ENCODE measurements around the gene MYH1. TPM values are rescaled to one million over a fixed set of nuclear protein-coding genes. Genes with fewer than 3 reads are reported as not detected.

The MYH1 gene
- total and polyA plus RNA-seq, 8 donors, result 0.05 to 0.20 TPM; not detected in 6

DNA sequence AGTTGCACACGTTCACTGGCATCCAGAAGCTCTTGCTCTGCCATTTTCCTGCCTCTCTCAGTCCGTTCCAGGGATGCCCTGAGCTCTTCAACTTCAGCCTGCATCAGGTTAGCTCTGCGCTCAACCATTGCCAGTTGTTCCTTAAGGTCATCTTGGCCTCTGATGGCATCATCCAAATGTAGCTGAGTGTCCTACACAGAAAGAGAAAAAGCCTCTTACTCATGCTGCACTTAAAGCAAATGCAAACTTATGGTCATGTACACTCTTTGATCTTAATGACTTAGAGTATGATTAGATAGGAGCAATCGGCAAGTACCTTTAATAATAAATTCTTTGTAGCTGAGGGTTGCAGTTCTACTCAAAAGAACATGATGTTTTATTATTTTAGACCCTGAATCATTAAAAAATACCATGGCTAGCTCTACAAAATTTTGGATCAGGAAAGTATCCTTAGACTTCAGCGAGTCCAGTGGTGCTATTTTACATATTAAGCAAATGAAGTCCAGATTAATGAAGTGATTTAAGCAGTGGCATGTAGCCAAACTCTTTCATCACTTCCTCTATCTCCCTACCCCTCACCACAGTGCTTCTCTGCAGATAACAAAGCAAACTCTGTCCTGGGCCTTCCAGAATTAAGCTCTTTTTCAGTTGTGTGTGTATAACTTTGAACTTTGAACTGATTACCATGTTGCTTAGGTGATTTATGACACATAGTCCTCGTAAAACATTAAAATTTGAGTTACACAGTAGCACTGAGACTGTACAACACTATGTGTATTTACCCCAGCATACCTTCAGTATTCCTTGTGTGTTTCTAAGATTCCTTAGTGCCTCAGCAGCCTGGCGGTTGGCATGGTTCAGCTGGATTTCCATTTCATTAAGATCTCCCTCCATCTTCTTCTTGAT lies 71.1 kb downstream of the MYH1 start:
- ATAC-seq, result no peak
- DNase-seq, result no peak
- H3K9me3 ChIP-seq, result no peaks in the 10 kb centered on the region
- no peak overlapping the region for H3K4me3 ChIP-seq
- intact Hi-C loops (cut with DNase I), result no loop called here
- no peak overlapping the region for H3K27ac ChIP-seq
- TF ChIP-seq, protein P1, sequence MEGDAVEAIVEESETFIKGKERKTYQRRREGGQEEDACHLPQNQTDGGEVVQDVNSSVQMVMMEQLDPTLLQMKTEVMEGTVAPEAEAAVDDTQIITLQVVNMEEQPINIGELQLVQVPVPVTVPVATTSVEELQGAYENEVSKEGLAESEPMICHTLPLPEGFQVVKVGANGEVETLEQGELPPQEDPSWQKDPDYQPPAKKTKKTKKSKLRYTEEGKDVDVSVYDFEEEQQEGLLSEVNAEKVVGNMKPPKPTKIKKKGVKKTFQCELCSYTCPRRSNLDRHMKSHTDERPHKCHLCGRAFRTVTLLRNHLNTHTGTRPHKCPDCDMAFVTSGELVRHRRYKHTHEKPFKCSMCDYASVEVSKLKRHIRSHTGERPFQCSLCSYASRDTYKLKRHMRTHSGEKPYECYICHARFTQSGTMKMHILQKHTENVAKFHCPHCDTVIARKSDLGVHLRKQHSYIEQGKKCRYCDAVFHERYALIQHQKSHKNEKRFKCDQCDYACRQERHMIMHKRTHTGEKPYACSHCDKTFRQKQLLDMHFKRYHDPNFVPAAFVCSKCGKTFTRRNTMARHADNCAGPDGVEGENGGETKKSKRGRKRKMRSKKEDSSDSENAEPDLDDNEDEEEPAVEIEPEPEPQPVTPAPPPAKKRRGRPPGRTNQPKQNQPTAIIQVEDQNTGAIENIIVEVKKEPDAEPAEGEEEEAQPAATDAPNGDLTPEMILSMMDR (IDR thresholded peaks at IDR 0.05), result no peak
- H3K36me3 ChIP-seq, result no peaks in the 10 kb centered on the region
- no peaks in the 10 kb centered on the region for H3K27me3 ChIP-seq
- H3K4me1 ChIP-seq, result no peaks in the 10 kb centered on the region

Other genes with a start within 250 kb of the MYH1 start
- gene MYH13, start 145.5 kb downstream of the MYH1 start, total RNA-seq, result not detected
- gene MYH13, start 145.5 kb downstream of the MYH1 start, polyA plus RNA-seq (ENCODE audit: insufficient read length in 6 of 6), result under 1 TPM in 2 of 6 donors, not detected in 4; 0.03 TPM
- not detected for gene MYH8, start 96.6 kb downstream of the MYH1 start, total RNA-seq
- gene MYH8, start 96.6 kb downstream of the MYH1 start, polyA plus RNA-seq (ENCODE audit: insufficient read length in 6 of 6), result not detected
- gene MYH4, start 49.0 kb downstream of the MYH1 start, total RNA-seq, result not detected
- gene MYH4, start 49.0 kb downstream of the MYH1 start, polyA plus RNA-seq (ENCODE audit: insufficient read length in 6 of 6), result not detected
- gene MYH2, start 31.1 kb upstream of the MYH1 start, total RNA-seq, result under 1 TPM; 0.05 to 0.17 TPM
- gene MYH2, start 31.1 kb upstream of the MYH1 start, polyA plus RNA-seq (ENCODE audit: insufficient read length in 6 of 6), result not detected
- 1 to 10 TPM; 1.5 to 2.9 TPM for gene MYH3, start 138.8 kb upstream of the MYH1 start, total RNA-seq
- 1 to 10 TPM; 3.5 to 7.1 (median 4.6) TPM for gene MYH3, start 138.8 kb upstream of the MYH1 start, polyA plus RNA-seq (ENCODE audit: insufficient read length in 6 of 6)
- 10 to 100 TPM; 24.5 to 25.1 TPM for gene SCO1, start 179.0 kb upstream of the MYH1 start, total RNA-seq
- 10 to 100 TPM; 25.9 to 29.6 (median 28.0) TPM for gene SCO1, start 179.0 kb upstream of the MYH1 start, polyA plus RNA-seq (ENCODE audit: insufficient read length in 6 of 6)
- gene ADPRM, start 179.1 kb upstream of the MYH1 start, total RNA-seq, result 1 to 10 TPM; 6.2 to 6.5 TPM
- 10 to 100 TPM; 18.8 to 25.7 (median 21.1) TPM for gene ADPRM, start 179.1 kb upstream of the MYH1 start, polyA plus RNA-seq (ENCODE audit: insufficient read length in 6 of 6)
- 1 to 10 TPM; 6.9 to 7.6 TPM for gene TMEM220, start 211.5 kb upstream of the MYH1 start, total RNA-seq
- 10 to 100 TPM; 11.0 to 18.3 (median 12.3) TPM for gene TMEM220, start 211.5 kb upstream of the MYH1 start, polyA plus RNA-seq (ENCODE audit: insufficient read length in 6 of 6)

Data from left lung (tissue), 10 donors.